ENCODE measurements around the gene PAX2.

GRCh38 chr10:100697631-100698030 is 47.8 kb upstream of the PAX2 start:
- TF ChIP-seq TSHZ2 (CRISPR knock-in tag; IDR thresholded peaks at IDR 0.05) (no peak), ARNTL (CRISPR knock-in tag; IDR thresholded peaks at IDR 0.05; ENCODE audit: borderline replicate concordance, low read depth) (no peak), BACH2 (CRISPR knock-in tag; IDR thresholded peaks at IDR 0.05; ENCODE audit: borderline replicate concordance) (no peak), PATZ1 (CRISPR knock-in tag; IDR thresholded peaks at IDR 0.05; ENCODE audit: borderline replicate concordance) (no peak), GLIS3 (CRISPR knock-in tag; IDR thresholded peaks at IDR 0.05) (no peak), OSR1 (CRISPR knock-in tag; IDR thresholded peaks at IDR 0.05) (no peak), SNAI2 (CRISPR knock-in tag; IDR thresholded peaks at IDR 0.05) (no peak), RARB (CRISPR knock-in tag; IDR thresholded peaks at IDR 0.05) (no peak)

Data from SK-N-SH treated with all-trans-retinoic acid at 6 μM for 48 hours (cell line).